AG08396 (cell line): Measurements from ENCODE around the gene AGAP6.
"Not testable (repeated sequence)": the region's sequence is repeated elsewhere in the genome, so short reads cannot be mapped to it uniquely, and the experiment has no call there.

Experiments used
- DNase-seq: peaks from one replicate; pipeline ENCODE4 v3.0.0; 2012; ENCODE audit warnings: low spot score, mixed read lengths

AGAP6 gene

GRCh38 chr10:50025627-50026026 is 37.4 kb downstream of the AGAP6 start:
- no peak for DNase-seq

DNA sequence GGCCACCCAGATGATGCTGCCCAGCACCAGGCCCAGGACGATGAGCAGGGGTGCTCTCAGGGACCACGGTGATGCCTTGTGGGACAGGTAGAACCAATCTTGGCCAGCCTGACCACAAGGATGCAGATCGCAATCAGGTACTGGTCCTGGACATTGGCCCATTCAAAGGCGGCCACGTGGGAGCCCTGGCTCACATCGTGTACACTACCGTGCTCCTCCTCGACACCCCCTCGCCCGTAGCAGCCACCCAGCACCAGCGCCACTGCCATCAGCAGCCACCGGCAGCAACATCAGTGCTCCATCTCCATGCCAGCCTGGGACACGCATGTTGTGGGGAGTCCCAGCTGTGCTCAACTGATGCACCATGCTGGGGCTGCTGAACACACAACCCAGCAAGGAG is 39.0 kb downstream of the AGAP6 start:
- no peak for DNase-seq

DNA sequence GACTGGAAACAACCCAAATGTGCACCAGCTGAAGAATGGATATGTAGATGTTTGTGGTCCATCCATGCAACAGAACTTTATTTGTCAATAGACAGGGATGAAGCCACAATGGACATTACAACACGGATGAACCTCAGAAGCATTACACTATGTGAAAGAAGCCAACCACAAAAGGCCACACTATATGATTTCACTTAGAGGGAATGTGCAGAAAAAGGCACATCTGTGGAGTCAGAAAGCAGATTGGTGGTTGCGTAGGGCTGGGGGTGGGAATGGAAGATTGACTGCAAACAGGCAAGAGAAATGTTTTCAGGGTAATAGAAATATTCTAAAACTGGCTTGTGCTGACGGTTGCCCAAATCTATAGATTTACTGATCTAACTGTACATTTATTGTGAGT is 45.3 kb downstream of the AGAP6 start:
- no peak for DNase-seq

DNA sequence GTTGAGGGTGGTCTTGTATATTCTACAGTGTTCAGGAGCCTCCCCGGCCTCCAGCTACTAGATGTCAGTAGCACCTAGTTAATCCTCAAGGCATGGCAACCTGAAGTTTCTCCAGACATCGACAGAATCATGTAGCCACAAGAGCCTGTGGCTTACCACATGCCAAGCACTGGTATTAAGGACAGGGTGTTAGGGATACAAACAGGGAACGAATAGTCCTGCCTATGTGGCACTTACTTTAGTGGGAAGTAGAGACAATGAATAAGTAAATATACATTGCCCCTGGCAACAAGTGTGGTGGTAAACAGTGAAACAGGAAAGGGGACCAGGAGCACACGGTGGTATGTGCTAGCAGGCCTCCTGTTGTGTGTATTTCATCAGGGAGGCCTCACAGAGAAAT is 47.1 kb downstream of the AGAP6 start:
- not testable (repeated sequence) for DNase-seq

- DNase-seq = no peak
Measured at GRCh38 chr10:50044941-50045664, 56.9 kb downstream of the AGAP6 start.

GRCh38 chr10:50046457-50046856 is 58.3 kb downstream of the AGAP6 start:
- DNase-seq = not testable (repeated sequence)

DNA sequence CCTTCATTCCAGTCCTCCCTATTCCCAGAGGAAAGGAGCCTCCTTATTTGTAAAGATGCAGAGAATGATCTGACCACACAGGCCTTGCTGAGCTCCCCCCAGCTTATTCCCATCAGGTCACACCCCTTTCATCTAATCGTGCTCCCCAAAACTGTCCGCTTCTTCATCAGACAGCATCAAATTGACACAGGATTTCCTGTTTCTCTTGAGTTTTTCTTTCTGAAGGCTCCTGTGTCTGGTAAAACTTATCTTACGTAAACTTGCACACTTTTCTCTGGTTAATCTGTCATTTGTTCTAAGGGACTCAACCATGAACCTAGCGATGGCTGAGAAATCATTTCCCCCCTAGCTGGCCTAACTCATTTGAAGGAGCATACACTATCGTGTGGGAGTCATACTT is 59.4 kb downstream of the AGAP6 start:
- not testable (repeated sequence) for DNase-seq

DNA sequence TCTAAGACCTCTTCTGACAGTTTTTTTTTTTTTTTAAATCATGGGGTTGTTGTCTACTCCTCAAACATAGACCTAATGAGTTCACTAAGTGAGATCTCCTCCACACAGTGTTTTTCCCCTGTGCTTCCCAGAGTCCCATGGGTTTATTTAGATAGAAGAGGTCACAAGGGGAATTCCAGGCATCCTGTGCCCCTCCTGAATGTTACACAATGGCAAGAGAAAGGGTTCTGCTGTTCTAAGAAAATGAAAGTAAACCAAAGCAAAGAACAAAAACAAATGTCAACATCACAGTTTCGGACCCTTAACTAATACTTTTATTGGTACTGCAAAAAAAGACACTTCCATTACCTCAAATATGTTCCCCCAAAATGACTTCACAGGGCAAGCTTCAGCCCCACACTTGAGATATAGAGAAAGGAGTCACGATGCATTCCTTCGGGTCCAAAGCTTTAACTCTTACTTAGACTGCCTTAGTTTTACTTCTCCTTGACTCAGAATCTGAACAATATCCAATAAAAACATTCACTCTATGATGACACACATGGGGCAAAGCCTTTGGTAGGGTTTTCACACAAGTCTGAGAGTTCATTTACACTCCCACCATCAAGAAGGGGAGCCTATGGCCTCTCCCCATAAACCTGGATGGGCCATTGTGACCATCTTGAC is 63.9 kb downstream of the AGAP6 start:
- DNase-seq = peak; percentile 36

DNA sequence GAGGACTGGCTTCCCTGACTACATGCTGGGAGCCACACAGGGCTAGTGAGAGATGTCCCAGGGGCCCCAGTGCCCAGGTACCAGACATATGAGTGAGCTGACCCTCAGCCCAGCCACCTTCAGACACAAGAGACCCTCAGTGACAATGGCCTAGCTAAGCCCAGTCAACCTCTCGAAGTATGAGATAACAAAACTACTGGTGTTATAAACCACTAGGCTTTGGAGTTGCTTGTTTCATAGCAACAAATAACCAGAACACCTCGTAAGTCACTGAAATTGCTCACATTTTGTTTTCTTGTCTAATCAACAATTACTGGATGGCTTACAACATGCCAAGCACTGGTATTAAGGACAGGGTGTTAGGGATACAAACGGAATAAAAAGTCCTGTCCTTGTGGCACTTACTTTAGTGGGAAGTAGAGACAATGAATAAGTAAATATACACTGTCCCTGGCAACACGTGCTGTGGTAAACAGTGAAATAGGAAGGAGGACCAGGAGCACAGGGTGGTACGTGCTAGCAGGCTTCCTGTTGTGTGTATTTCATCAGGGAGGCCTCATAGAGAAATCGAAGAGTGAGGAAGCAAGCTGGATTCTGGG is 64.7 kb downstream of the AGAP6 start:
- DNase-seq = not testable (repeated sequence)

DNA sequence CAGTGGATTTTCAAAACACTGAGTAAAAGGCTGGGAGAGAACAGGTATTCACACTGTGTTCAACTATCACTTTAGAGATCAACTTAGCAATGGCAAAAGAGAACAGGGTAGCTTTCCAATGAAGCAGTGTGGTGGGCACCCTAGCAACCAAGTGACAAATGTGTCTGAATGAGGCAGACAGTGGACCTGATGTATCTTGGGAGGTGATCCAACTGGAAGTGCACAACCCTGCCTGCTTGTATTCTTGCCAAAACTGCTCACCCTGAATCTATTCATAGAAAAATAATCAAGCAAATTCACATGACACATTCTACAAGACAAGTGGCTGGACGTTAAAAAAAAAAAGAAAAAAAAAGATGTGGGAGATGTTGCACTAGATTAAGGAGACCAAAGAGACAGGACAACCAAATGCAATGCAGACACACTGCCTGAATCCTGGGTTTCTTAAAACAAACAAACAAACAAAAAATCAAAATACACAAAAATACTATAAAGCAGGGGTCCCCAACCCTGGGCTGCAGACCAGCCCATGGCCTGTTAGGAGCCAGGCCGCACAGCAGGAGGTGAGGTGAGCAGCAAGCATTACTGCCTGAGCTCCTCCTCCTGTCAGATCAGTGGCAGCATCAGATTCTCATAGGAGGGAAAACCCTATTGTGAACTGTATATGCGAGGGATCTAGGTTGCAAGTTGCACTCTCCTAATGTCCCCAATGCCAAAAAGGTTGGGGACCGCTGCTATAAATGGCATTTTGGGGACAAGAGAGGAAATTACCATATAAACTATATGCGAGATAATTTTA is 67.5 kb downstream of the AGAP6 start:
- not testable (repeated sequence) for DNase-seq

GRCh38 chr10:50056654-50057053 is 68.4 kb downstream of the AGAP6 start:
- not testable (repeated sequence) for DNase-seq

GRCh38 chr10:50058727-50059126 is 70.5 kb downstream of the AGAP6 start:
- not testable (repeated sequence) for DNase-seq

DNA sequence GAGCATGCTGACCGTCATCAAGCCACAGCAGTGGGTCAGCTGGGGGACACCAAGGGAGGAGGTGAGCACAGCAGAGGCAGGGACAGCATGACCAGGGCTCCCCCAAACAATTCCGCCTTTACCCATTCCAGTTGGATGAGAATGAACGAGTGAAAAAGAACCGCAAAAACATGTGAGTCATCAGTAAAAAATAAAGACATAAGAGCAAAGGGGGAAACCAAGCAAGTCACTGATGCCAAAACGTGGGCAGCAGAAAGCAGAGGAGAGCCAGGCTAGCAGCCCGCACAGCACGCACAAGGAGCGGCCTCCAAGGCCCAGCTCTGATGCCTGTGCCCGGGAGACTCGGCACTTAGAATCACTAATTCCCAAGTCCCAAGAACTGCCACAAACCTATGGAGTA is 71.7 kb downstream of the AGAP6 start:
- DNase-seq = not testable (repeated sequence)
